ENCODE data around the gene AKAIN1.

- TF ChIP-seq POLR2AphosphoS5 (IDR thresholded peaks at IDR 0.05) (no peak), CTCF (IDR thresholded peaks at IDR 0.05) (no peak)
These were observed 30.3 kb downstream of the AKAIN1 start for GRCh38 chr18:5166606-5167280.

All from stomach (tissue), 4 donors.